ENCODE data around the gene MAPKAPK2. TPM values are rescaled to one million over a fixed set of nuclear protein-coding genes. Genes with fewer than 3 reads are reported as not detected.
"Not testable (repeated sequence)": the region's sequence is repeated elsewhere in the genome, so short reads cannot be mapped to it uniquely, and the experiment has no call there.

Gene MAPKAPK2
- total and polyA plus RNA-seq, 2 experiments from 2014 or later = 12.8 to 39.4 TPM

DNA sequence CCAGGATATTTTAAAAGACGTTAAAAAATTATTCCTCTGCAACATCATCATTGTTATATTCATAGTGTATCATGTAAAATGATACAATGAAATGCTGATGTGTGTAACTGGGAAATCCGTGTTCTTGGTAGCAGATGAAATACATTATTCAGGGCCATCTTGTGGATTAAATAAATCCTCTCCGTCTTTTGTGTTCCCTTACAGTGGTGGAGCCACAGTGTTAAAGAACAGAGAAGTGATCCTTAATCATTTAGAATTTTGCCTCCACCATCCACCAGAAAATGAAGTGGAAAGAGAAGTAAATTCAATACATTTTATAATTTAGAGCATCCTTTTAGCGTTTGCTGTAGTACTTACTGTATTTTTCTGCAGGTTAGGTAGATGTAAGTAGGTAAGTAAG lies 48.0 kb upstream of the MAPKAPK2 start:
- Histone ChIP-seq H3K36me3 (replicated peaks; ENCODE audit: insufficient read depth, low read depth) (no peaks in the 10 kb centered on the region), H3K27ac (no peak overlapping the region), H3K4me2 (peak overlapping the region; percentile 81), H3K9me2 (replicated peaks; ENCODE audit: insufficient read depth) (no peaks in the 10 kb centered on the region), H2AFZ (no peak overlapping the region), H3K4me3 (no peak overlapping the region), H3K9me3 (ENCODE audit: low read depth) (no peaks in the 10 kb centered on the region), H3K79me2 (no peaks in the 10 kb centered on the region), H3K4me1 (ENCODE audit: insufficient read depth) (peaks cover 11% of the 10 kb centered on the region), H3K27me3 (peaks cover 19% of the 10 kb centered on the region), H4K20me1 (ENCODE audit: insufficient read depth, poor library complexity, severe bottlenecking) (no peaks in the 10 kb centered on the region)
- TF ChIP-seq EZH2 (IDR thresholded peaks at IDR 0.05; ENCODE audit: borderline replicate concordance) (no peak), EZH2phosphoT487 (IDR thresholded peaks at IDR 0.05; ENCODE audit: low read depth, severe bottlenecking, unreplicated experiment) (no peak)
- TF ChIP-seq, protein P1, sequence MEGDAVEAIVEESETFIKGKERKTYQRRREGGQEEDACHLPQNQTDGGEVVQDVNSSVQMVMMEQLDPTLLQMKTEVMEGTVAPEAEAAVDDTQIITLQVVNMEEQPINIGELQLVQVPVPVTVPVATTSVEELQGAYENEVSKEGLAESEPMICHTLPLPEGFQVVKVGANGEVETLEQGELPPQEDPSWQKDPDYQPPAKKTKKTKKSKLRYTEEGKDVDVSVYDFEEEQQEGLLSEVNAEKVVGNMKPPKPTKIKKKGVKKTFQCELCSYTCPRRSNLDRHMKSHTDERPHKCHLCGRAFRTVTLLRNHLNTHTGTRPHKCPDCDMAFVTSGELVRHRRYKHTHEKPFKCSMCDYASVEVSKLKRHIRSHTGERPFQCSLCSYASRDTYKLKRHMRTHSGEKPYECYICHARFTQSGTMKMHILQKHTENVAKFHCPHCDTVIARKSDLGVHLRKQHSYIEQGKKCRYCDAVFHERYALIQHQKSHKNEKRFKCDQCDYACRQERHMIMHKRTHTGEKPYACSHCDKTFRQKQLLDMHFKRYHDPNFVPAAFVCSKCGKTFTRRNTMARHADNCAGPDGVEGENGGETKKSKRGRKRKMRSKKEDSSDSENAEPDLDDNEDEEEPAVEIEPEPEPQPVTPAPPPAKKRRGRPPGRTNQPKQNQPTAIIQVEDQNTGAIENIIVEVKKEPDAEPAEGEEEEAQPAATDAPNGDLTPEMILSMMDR (IDR thresholded peaks at IDR 0.05; ENCODE audit: poor library complexity) = no peak
- DNase-seq (ENCODE audit: low spot score) = no peak
- WGBS (ENCODE audit: low lambda C conversion rate, missing lambda C conversion rate) = 49% methylated on average over 4 of the region's 4 CpGs

DNA sequence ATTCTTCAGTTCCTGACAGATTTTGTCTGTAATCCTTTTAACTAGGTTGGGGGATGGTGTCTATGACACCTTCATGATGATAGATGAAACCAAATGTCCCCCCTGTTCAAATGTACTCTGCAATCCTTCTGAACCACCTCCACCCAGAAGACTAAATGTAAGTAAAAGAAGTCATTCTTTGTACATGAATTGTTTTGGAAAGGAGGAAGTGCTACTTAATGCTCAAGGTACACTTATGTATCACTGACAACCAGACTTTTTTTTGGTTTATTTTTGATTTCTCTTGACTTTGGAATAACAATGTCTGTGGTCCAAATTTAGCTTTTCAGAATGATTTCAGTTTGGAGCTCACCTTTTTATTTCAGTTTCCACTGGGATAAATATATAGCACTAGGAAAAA lies 47.1 kb upstream of the MAPKAPK2 start:
- Histone ChIP-seq H3K9me3 (ENCODE audit: low read depth) (no peaks in the 10 kb centered on the region), H3K27me3 (peaks cover 19% of the 10 kb centered on the region), H3K36me3 (replicated peaks; ENCODE audit: insufficient read depth, low read depth) (no peaks in the 10 kb centered on the region), H3K27ac (no peak overlapping the region), H3K4me1 (ENCODE audit: insufficient read depth) (peaks cover 11% of the 10 kb centered on the region), H2AFZ (no peak overlapping the region), H3K79me2 (no peaks in the 10 kb centered on the region), H3K4me3 (no peak overlapping the region), H3K4me2 (no peak overlapping the region), H4K20me1 (ENCODE audit: insufficient read depth, poor library complexity, severe bottlenecking) (no peaks in the 10 kb centered on the region), H3K9me2 (replicated peaks; ENCODE audit: insufficient read depth) (no peaks in the 10 kb centered on the region)
- TF ChIP-seq EZH2 (IDR thresholded peaks at IDR 0.05; ENCODE audit: borderline replicate concordance) (no peak), EZH2phosphoT487 (IDR thresholded peaks at IDR 0.05; ENCODE audit: low read depth, severe bottlenecking, unreplicated experiment) (no peak)
- TF ChIP-seq, protein P1 (IDR thresholded peaks at IDR 0.05; ENCODE audit: poor library complexity) = no peak
- no peak for DNase-seq (ENCODE audit: low spot score)

DNA sequence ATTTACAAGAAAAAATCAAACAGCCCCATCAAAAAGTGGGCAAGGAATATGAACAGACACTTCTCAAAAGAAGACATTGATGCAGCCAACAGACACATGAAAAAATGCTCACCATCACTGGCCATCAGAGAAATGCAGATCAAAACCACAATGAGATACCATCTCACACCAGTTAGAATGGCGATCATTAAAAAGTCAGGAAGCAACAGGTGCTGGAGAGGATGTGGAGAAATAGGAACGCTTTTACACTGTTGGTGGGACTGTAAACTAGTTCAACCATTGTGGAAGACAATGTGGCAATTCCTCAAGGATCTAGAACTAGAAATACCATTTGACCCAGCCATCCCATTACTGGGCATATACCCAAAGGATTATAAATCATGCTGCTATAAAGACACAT lies 42.6 kb upstream of the MAPKAPK2 start:
- not testable (repeated sequence) for H3K4me2 ChIP-seq; H2AFZ ChIP-seq; H3K79me2 ChIP-seq; H3K4me3 ChIP-seq; H3K27ac ChIP-seq; H3K36me3 ChIP-seq (replicated peaks; ENCODE audit: insufficient read depth, low read depth); DNase-seq (ENCODE audit: low spot score); H3K9me2 ChIP-seq (replicated peaks; ENCODE audit: insufficient read depth); H3K9me3 ChIP-seq (ENCODE audit: low read depth); H4K20me1 ChIP-seq (ENCODE audit: insufficient read depth, poor library complexity, severe bottlenecking); H3K27me3 ChIP-seq; H3K4me1 ChIP-seq (ENCODE audit: insufficient read depth)
- 100% methylated on average over 2 of the region's 2 CpGs for WGBS (ENCODE audit: low lambda C conversion rate, missing lambda C conversion rate)

DNA sequence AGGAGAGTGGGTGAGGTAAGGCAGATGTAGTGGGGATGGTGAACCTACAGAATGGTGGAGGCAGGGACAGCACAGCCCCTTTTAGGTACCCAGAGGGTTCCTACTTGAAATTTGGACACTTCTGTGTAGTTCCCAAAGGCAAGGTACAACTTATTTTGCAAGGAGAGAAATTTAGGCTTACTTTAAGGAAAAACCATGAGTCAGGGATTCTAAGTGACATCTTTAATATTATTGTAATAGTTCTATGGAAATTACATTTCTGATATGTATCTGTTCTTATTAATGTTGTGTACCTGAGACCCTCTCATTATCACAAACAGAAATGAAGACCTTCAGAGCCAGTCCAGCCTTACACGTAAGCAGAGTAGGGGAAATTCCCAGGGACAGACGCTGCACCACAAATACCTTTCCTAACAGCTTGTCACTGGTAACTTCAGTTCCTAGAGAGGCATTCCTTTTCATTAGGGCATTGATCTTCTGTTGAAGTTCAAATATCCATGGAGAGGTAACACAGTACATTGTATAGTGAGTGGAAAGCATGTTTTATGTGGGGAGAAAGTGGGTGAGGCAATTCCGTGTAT lies 41.5 kb upstream of the MAPKAPK2 start:
- Histone ChIP-seq H3K27me3 (no peaks in the 10 kb centered on the region), H2AFZ (no peak overlapping the region), H3K4me1 (ENCODE audit: insufficient read depth) (no peaks in the 10 kb centered on the region), H3K27ac (no peak overlapping the region), H3K4me3 (no peak overlapping the region), H3K9me2 (replicated peaks; ENCODE audit: insufficient read depth) (no peaks in the 10 kb centered on the region), H3K4me2 (no peak overlapping the region), H3K9me3 (ENCODE audit: low read depth) (no peaks in the 10 kb centered on the region), H3K36me3 (replicated peaks; ENCODE audit: insufficient read depth, low read depth) (no peaks in the 10 kb centered on the region), H4K20me1 (ENCODE audit: insufficient read depth, poor library complexity, severe bottlenecking) (no peaks in the 10 kb centered on the region), H3K79me2 (no peaks in the 10 kb centered on the region)
- 87% methylated on average over 3 of the region's 3 CpGs for WGBS (ENCODE audit: low lambda C conversion rate, missing lambda C conversion rate)
- TF ChIP-seq EZH2phosphoT487 (IDR thresholded peaks at IDR 0.05; ENCODE audit: low read depth, severe bottlenecking, unreplicated experiment) = no peak
- no peak for DNase-seq (ENCODE audit: low spot score)

All from hepatocyte (in vitro differentiated cells).